Thyroid gland (tissue), 4 donors: Measurements from ENCODE around the gene RAB3GAP1. TPM values are rescaled to one million over a fixed set of nuclear protein-coding genes. Genes with fewer than 3 reads are reported as not detected.

Source experiments
- DNase-seq, 2 donors: peaks; one replicate each; pipeline ENCODE4 v3.0.0-alpha.2; 2019
- H3K27ac ChIP-seq, 3 donors: fragments of 200-600 bp; sonication (generic); 1 replicate in 2 of 3; 2 replicates in 1 of 3; pipeline ENCODE4 v1.5.1; 2016 to 2019; ENCODE audit warnings: mild to moderate bottlenecking in 1 of 3, moderate library complexity in 1 of 3
- H3K27me3 ChIP-seq: fragments of 200-600 bp; sonication (generic); one replicate; pipeline ENCODE4 v1.5.1; 2019
- H3K36me3 ChIP-seq, 2 donors: fragments of 200-600 bp; sonication (generic); one replicate each; pipeline ENCODE4 v1.5.1; 2016 to 2019
- H3K4me1 ChIP-seq, 2 donors: fragments of 200-600 bp; sonication (generic); one replicate each; pipeline ENCODE4 v1.5.1; 2017 to 2019
- H3K4me3 ChIP-seq, 3 donors: fragments of 200-600 bp; sonication (generic); replicated peaks in 1 of 3; 1 replicate in 2 of 3; 2 replicates in 1 of 3; pipeline ENCODE4 v1.5.1; 2016; ENCODE audit warnings: mild to moderate bottlenecking in 1 of 3
- H3K9me3 ChIP-seq: fragments of 200-600 bp; sonication (generic); one replicate; pipeline ENCODE4 v1.5.1; 2017
- POLR2A ChIP-seq, 2 donors: fragments of 450-650 bp; IDR thresholded peaks; one replicate each; pipeline ENCODE4 v1.6.1; 2017; ENCODE audit warnings: antibody characterized with exemption in 2 of 2, mild to moderate bottlenecking in 2 of 2, moderate library complexity in 1 of 2
- WGBS, 2 donors: methylation state at CpG; one replicate each; pipeline ENCODE4 v1.1.5; 2017; 5-methylcytosine and 5-hydroxymethylcytosine counted together
- intact Hi-C: fragments of 100-400 bp; cut with DNase I; formaldehyde crosslinking; loops from one replicate; pipeline ENCODE4 v1.15.1; 2023
- total RNA-seq, 4 donors: library from RNA; depleted of rRNA; stranded (reverse); fragments of >200 nt; gene quantifications; one replicate each; pipeline ENCODE4 v1.2.3, GENCODE V29; 2016
- TF ChIP-seq, protein P1 (sequence below), 6 experiments: fragments of 200-600 bp in 3 of 6; fragments of 450-650 bp in 3 of 6; sonication (generic) in 3 of 6; IDR thresholded peaks; one replicate each; pipeline ENCODE4 v1.5.1; 2016 to 2019; ENCODE audit warnings: antibody characterized with exemption in 6 of 6, mild to moderate bottlenecking in 2 of 6, inconsistent platforms in 1 of 6, moderate library complexity in 1 of 6

RAB3GAP1 gene
- total RNA-seq, 4 donors from 2014 or later, result 53.0 to 74.5 (median 54.3) TPM

DNA sequence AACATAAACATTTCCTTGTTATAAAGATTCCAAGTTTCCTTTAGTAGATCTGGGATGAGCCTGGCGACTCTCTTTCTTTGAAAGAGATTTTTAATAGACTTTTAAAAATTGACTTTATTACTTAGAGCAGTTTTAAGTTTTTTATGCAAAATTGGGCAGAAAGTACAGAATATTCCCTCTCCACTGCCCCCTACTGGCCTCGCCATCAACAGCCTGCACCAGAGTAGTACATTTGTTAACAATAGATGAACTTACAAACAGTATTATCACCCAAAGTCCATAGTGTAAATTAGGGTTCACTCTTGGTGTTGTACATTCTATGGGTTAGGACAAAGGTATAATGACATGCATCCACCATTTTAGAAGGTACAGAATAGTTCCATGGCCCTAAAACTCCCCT is 8.7 kb upstream of the RAB3GAP1 start:
- H3K36me3 ChIP-seq, result no peaks in the 10 kb centered on the region
- no peak overlapping the region for H3K4me3 ChIP-seq
- intact Hi-C loops, result no loop called here
- peaks cover 0 to 5% of the 10 kb centered on the region in 2 donors for H3K4me1 ChIP-seq
- DNase-seq, result no peak
- no peak overlapping the region for H3K27ac ChIP-seq
- no peaks in the 10 kb centered on the region for H3K27me3 ChIP-seq
- WGBS, 2 donors, result 57 to 70% methylated on average over 2 of the region's 2 CpGs
- TF ChIP-seq POLR2A (IDR thresholded peaks at IDR 0.05), result no peak
- TF ChIP-seq, protein P1, sequence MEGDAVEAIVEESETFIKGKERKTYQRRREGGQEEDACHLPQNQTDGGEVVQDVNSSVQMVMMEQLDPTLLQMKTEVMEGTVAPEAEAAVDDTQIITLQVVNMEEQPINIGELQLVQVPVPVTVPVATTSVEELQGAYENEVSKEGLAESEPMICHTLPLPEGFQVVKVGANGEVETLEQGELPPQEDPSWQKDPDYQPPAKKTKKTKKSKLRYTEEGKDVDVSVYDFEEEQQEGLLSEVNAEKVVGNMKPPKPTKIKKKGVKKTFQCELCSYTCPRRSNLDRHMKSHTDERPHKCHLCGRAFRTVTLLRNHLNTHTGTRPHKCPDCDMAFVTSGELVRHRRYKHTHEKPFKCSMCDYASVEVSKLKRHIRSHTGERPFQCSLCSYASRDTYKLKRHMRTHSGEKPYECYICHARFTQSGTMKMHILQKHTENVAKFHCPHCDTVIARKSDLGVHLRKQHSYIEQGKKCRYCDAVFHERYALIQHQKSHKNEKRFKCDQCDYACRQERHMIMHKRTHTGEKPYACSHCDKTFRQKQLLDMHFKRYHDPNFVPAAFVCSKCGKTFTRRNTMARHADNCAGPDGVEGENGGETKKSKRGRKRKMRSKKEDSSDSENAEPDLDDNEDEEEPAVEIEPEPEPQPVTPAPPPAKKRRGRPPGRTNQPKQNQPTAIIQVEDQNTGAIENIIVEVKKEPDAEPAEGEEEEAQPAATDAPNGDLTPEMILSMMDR (IDR thresholded peaks at IDR 0.05), result peak in 1 of 6 experiments; percentile 32
- no peaks in the 10 kb centered on the region for H3K9me3 ChIP-seq

DNA sequence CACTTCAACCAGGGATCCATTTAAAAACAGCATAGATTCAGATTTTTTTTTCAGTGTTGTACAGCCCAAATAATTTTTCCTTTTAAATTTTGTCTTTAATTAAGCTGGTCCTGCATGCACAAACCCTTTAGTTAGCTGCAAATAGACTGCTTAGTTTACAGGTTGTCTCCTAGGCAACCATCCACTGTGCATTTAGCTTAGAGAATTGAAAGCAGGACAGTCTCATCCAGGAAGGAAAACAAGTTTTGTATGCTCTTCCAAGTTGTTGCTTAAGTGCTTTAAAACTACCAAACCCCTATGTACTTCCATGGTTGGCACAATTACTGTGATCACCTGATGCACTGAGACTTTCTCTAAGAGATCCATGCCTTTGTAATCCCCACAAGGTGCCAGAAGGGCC is 4.8 kb upstream of the RAB3GAP1 start, which contains the start of gene MAP3K19:
TSS of gene MAP3K19 (minus strand) at position 148 of the 400 bp plus-strand sequence. CDS start 22,800 bp downstream, outside the sequence.
- H3K27me3 ChIP-seq, result no peaks in the 10 kb centered on the region
- intact Hi-C loops, result no loop called here
- DNase-seq, result no peak
- TF ChIP-seq POLR2A (IDR thresholded peaks at IDR 0.05), result no peak
- TF ChIP-seq, protein P1 (IDR thresholded peaks at IDR 0.05), result no peak
- H3K9me3 ChIP-seq, result no peaks in the 10 kb centered on the region
- H3K27ac ChIP-seq, result no peak within 1 kb of the TSS
- H3K36me3 ChIP-seq, result no peaks in the 10 kb centered on the region
- H3K4me1 ChIP-seq, result peaks cover 0 to 5% of the 10 kb centered on the region in 2 donors
- H3K4me3 ChIP-seq, result no peak within 1 kb of the TSS

DNA sequence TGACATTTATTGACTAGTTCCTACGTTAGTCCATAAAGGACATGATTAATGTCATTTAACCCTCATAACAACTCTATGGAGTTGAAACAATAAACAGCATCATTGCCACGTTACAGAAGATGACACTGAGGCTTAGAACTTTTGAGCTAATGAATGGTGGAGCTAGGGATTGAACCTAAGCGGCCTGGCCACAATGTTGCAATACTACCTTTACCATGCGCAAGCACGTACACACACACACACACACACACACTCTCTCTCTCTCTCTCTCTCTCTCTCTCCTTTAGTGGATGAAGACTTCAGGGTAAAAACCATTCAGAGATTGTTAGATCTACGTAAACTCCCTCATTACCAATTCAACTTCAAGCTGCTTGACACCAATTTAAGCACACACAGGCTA is 4.0 kb upstream of the RAB3GAP1 start:
- Histone ChIP-seq H3K4me3 (no peak overlapping the region), H3K4me1 (peaks cover under 1 to 7% of the 10 kb centered on the region in 2 donors), H3K9me3 (no peaks in the 10 kb centered on the region), H3K36me3 (no peaks in the 10 kb centered on the region), H3K27me3 (no peaks in the 10 kb centered on the region), H3K27ac (no peak overlapping the region)
- TF ChIP-seq, protein P1 (IDR thresholded peaks at IDR 0.05), result no peak
- TF ChIP-seq POLR2A (IDR thresholded peaks at IDR 0.05), result no peak
- intact Hi-C loops, result no loop called here
- 78 to 91% methylated on average over 6 of the region's 6 CpGs for WGBS, 2 donors
- no peak for DNase-seq

DNA sequence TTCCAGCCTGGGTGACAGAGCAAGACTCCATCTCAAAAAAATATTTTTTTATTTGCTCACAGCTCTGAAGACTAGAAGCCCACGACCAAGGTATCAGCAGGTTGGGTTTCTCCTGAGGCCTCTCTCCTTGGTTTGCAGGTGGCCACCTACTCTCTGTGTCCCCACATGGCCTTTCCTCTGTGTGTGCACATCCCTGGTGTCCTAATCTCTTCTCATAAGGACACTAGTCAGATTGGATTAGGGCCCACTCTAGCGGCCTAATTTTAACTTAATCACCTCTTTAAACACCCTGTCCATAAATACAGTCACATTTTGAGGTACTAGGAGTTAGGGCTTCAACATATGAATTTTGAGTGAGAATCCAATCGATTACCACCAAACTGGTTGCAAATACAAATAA is 2.0 kb upstream of the RAB3GAP1 start:
- Histone ChIP-seq H3K4me3 (no peak overlapping the region), H3K27me3 (no peaks in the 10 kb centered on the region), H3K36me3 (no peaks in the 10 kb centered on the region), H3K9me3 (no peaks in the 10 kb centered on the region), H3K4me1 (peaks cover 5 to 24% of the 10 kb centered on the region in 2 donors), H3K27ac (no peak overlapping the region)
- TF ChIP-seq, protein P1 (IDR thresholded peaks at IDR 0.05), result no peak
- no peak for TF ChIP-seq POLR2A (IDR thresholded peaks at IDR 0.05)
- intact Hi-C loops, result no loop called here
- DNase-seq, result no peak
- 67 to 73% methylated on average over 3 of the region's 3 CpGs for WGBS, 2 donors

DNA sequence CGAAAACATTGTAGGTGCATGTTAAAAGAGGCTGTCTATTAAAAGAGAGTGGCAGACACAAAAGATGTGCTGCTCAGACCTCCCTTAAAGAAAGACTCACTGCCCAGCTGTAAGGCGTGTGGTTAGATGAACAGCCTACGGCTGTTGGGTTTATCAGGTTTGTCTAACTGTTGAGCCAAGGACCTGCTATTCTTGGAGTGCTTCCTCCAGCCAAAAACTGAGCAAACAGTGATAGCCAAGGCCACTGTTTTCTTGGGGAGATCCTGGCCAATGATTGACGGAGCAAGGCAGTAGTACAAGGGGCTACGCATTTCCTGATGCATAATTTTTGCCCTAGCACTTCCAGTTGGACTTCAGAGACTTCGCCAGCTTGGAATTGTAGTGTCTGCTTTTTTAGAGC is 1.4 kb upstream of the RAB3GAP1 start:
- Histone ChIP-seq H3K4me1 (peaks cover 5 to 27% of the 10 kb centered on the region in 2 donors), H3K27ac (no peak overlapping the region), H3K4me3 (no peak overlapping the region), H3K9me3 (no peaks in the 10 kb centered on the region), H3K36me3 (no peaks in the 10 kb centered on the region), H3K27me3 (no peaks in the 10 kb centered on the region)
- 91 to 95% methylated on average over 6 of the region's 6 CpGs for WGBS, 2 donors
- intact Hi-C loops, result no loop called here
- TF ChIP-seq POLR2A (IDR thresholded peaks at IDR 0.05), result no peak
- TF ChIP-seq, protein P1 (IDR thresholded peaks at IDR 0.05), result no peak
- no peak for DNase-seq
